ENCODE results near the gene FADS6.

The FADS6 gene, protein sequence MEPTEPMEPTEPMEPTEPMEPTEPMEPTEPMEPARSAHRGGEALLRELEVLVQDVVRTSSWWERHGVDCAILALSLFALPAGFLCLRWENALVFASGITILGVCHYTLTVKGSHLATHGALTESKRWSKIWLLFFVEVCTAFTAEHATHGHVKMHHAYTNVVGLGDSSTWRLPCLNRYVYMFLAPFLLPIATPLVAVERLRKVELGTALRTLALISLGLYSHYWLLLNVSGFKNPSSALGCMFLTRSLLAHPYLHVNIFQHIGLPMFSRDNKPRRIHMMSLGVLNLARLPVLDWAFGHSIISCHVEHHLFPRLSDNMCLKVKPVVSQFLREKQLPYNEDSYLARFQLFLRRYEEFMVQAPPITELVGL

DNA sequence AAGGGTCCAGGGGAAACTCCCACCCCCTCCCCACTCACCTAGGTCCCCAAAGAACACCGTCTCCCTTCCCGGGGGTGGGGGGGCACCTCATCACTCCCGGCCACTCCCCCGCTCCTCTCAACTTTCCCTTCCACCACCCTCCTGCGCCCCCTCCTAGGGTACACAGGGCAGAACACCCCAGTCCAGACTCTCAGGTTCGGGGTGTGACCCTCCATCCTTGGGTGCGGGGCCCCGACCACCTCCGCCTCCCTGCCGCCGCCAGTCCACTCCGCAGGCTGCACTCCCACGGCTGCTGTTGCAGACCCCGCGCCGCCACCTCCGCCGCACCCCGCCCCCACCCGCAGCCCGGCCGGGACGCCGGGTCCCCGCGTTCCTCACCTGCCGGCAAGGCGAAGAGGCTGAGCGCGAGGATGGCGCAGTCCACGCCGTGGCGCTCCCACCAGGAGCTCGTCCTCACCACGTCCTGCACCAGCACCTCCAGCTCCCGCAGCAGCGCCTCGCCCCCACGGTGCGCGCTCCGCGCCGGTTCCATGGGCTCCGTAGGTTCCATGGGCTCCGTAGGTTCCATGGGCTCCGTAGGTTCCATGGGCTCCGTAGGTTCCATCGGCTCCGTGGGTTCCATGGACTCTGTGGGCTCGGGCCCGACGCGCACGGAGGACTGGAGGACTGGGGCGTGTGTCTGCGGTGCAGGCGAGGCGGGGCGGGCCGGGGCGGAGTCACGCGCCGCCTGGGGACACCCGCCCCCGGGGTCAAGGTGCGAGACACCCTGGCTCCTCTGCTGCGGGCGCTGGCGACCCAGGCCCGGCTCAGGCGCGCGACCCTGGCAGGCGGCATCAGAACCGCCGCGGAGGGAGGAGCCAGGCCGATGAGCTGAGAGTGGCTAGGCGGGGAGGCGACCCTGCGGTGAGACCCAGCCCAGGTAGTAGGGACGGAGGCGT is at the start of gene FADS6:
Gene FADS6 (minus strand): TSS at position 660 of the 938 bp plus-strand sequence. CDS start 38 bp downstream, at position 622.
- DNase-seq: no peak

DNA sequence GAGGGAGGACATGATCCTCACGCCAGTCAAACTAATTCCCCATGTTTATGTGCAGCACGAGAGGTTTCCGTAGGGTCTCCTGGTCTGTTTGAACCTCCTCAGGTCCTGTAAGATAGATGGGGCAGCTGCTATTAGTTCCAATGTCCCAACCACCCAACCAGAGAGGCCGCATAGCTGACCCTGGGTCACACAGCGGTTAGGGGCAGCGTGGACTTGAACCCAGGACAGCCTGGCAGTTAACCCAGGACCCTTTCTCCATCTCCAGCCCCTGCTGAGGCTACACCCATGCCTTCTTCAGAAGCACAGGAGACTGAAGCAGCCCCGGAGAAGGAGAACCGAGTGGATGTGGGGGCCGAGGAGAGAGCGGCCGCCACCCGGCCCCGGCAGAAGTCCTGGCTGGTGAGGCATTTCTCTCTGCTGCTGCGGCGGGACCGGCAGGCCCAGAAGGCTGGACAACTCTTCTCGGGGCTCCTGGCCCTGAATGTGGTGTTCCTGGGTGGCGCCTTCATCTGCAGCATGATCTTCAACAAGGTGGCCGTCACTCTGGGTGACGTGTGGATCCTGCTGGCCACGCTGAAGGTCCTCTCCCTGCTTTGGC is 47.8 kb upstream of the FADS6 start:
- DNase-seq: no peak

DNA sequence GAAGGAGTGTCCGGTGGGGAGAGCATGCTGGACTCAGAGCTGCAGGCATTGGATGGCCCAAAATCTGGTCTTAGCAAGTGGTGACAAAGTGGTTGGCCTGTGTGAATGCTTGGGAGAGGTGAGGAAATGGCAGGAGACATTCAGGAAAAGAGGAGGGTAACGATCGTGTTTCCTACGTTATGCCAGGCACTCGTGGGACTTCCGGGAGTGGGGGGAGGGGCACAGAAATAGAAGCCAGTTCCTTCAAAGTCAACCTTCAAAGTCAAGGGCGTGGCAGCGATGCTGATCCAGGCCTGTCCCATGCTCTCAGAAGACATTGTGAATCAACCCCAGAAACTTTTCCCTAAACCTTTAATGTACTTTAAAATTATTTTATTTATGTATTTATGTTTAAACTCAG is 46.1 kb upstream of the FADS6 start:
- DNase-seq: no peak

DNA sequence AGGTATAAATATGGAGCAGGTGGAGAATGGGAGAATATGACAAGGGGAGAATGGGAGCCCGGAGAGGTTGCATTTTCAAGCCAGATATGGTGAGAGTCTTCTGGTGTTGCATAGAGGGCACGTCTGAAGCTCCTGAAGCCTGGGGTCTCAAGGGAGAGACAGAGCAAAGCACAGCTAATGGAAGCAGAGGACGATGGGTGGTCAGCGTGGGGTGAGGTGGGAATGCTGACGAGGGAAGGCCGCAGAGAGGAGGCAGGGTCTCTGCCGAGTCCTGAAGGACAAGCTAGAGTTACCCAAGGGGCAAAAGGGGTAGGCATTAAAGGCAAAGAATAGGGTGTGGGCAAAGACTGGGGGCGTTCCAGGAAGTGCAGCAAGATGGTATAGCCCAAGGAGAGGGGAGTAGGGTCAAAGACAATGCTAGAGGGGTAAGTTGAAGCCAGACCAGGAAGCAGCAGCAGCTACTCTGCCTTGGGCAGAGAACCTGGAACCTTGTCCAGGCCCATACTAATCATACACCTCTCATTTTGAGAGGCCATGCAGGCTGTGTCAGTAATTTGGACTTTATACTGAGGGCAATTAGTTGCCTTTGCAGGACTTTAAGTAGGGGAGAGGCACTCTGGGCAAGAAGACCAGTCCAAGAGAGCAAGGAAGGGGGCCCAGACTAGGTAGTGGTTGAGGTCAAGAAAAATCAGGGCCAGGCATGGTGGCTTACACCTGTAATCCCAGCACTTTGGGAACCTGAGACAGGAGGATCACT is 44.9 kb upstream of the FADS6 start:
- no peak for DNase-seq

DNA sequence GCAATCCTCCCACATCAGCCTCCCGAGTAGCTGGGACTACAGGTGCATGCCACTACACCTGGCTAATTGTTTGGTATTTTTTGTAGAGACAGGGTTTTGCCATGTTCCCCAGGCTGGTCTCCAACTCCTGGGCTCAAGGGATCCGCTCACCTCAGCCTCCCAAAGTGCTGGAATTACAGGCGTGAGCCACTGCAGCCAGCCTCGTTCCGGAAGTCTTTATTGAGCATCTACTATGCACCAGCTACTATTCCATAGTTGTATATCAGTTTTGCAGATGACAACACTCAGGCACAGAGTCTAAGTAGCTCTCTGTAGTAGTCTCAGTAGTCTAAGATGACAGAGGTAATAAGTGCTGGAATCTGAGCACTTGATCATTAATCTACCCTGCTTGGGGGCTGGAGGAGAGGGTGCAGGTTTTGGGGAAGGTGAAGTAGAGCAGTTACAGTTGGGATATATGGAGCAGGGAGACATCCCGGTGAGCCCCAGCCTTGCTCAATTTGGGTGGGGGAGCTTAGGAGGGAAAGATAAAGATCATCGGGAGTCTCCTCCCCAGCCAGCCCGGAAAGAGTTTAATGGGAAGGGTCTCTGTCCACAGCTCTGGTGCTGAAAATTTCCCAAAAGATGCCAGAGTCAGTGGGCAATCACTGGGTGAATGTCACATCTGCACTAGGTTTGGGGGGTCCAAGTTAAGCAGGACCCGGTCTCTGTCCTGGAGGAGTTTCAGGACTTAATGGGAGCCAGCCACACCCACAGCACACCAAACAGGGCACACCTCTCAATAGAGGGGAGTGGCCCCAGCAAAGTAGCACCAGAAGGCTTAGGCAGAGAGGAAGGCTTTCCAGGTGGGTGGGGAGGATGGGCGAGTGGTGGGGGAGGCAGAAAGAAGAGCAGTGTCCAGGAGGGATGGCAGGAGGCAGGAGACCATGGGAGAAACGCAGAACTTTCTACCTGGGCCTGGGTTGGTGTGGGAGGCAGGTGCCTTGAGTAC is 43.9 kb upstream of the FADS6 start:
- no peak for DNase-seq

DNA sequence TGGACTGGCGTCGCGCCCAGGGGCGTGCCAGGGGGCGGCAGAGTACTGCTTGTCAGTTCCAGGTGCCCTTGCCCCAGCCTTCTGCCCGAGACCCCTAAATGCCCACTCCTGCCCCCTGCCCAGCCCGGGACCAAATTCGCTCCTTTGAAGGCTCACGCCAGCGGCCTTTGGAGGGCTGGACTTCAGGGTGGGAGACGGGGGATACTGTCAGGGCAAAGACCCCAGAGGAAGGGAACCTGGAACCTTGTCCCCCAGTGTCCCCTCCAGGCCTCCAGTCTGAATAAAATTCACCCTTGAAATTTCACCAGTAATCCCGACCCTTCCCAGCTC is 43.0 kb upstream of the FADS6 start:
- DNase-seq: no peak

DNA sequence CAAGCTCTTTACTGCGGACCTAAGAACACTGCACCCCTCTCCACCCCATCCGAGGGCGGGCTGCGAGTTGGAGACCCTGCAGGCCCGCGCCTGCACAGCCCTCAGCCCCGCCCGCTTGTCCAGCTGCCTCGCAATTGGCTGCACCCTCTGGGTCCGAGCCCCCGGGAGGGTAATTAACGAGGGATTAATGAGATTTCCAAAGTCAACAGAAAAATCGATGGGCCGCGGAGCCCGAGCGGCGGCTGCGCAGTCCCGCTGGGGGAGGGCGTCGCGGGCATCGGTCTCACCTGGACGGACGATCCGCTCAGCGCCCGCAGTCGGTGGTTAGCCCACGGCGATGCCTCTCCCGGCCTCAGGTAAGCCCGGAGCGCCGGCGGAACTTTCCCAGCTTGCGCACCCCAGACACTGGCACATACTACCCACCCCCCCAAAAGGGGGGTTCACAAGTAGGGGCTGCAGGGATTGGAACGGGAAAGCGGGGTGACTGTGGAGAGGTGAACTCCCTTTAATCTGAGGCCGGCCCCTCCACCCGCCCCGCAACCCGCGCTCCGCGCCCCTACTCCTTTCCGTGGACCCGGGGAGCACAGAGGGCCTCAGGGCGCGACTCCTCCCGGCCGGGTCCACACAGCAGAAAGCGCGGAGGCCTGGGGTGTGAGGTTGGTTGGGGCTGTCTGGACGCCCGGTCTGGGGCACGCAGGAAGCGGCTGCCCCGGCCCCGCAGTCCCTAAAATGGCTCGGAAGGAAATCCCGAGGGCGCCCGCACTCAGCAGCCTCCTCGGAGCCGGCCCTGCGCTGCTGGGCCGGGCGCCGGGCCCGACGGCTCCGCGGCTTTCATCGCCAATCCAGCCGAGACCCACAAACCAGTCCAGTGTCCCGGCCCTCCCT is 42.4 kb upstream of the FADS6 start, which contains the start of gene OTOP3:
Gene OTOP3 (plus strand): TSS at position 314 of the 885 bp plus-strand sequence. CDS start 24 bp downstream, at position 338.
- no peak for DNase-seq

DNA sequence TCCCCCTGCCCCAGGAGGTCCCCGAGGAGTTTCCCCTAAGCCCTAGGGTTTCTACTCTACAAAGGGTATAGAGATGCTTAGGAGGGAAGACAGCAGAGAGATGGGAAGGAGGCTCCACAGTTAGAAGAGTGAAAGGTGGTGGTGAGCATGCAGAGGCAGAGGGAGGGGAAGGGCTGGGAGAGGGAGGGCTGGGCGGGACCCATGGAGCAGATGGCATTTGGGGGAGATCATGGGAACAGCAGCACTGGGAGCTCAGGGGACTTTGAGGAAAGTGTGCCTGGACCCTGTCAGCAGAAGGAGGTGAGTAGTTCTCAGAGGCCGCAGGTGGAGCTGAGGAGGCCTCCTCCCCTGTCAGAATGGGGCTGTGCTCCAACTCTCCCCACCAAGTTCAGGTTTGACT is 41.6 kb upstream of the FADS6 start:
- DNase-seq: no peak

DNA sequence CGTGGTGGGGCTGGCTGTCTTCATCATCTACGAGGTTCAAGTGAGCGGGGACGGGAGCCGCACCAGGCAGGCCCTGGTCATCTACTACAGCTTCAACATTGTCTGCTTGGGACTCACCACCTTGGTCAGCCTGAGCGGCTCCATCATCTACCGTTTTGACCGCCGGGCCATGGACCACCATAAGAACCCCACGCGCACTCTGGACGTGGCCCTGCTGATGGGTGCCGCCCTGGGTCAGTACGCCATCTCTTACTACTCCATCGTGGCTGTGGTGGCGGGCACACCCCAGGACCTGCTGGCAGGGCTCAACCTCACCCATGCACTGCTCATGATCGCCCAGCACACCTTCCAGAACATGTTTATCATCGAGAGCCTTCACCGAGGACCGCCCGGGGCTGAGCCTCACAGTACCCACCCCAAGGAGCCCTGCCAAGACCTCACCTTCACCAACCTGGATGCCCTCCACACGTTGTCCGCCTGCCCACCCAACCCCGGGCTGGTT is 37.2 kb upstream of the FADS6 start:
- no peak for DNase-seq

DNA sequence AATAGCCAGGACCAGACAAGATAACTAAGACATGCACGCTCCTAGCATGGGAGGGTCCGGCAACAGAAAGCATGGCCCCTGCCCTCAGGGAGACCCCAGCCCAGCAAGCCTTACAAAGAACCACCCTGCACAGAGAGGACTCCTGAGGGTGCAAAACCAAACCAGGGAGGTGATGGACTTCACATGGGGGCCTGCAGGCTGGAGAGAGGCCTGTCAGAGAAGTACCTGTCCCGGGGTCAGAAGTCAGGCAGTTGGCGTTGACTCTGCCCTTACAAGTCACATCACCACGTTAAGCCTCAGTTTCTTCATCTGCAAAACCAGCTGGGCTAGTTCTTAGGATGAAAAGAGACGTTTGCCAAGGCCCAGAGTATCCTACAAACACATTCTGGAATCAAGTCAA is 35.4 kb upstream of the FADS6 start:
- DNase-seq: no peak

DNA sequence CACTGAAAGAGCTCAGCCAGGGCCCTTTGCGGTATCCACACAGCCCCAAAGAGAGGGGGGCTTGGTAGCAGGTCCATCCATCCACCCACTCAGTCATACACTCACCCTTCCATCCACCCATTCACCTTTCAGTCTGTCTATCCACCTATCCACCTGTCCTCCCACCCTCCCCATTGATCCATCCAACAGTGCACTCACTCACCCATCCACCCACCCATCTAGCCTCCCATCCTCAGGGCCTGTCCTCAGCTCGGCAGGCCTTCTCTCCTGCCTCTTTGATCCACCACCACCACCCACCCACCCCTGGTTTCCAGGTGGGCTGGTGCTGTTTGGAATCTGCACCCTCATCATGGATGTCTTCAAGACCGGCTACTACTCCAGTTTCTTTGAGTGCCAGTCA is 31.8 kb upstream of the FADS6 start:
- no peak for DNase-seq

DNA sequence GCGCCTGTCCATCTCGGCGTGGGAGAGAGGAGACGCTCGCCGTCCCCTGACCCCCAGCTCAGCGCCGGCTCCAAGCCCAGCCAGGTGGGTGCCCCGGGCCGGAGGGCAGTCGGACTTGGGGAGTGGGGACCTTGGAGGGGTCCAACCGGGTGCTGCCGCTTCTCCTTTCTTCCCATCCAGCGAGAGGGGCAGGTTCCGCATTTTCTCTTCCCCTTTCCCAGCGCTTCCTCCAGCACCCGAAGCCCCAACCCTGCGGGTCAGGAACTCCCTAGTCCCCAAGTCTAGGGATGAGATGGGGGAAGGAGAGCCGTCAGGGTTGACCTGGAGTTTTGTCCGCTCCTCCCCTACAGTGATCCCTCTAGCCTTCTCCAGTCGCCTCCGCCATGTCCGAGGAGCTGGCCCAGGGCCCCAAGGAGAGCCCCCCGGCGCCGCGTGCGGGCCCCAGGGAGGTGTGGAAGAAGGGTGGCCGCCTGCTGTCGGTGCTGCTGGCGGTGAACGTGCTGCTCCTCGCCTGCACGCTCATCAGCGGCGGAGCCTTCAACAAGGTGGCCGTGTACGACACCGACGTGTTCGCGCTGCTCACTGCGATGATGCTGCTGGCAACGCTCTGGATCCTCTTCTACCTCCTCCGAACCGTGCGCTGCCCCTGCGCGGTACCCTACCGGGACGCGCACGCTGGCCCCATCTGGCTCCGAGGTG is 31.0 kb upstream of the FADS6 start, which contains the start of gene OTOP2:
Gene OTOP2 (plus strand): TSS at position 24 of the 699 bp plus-strand sequence. CDS start 360 bp downstream, at position 384.
- no peak for DNase-seq

DNA sequence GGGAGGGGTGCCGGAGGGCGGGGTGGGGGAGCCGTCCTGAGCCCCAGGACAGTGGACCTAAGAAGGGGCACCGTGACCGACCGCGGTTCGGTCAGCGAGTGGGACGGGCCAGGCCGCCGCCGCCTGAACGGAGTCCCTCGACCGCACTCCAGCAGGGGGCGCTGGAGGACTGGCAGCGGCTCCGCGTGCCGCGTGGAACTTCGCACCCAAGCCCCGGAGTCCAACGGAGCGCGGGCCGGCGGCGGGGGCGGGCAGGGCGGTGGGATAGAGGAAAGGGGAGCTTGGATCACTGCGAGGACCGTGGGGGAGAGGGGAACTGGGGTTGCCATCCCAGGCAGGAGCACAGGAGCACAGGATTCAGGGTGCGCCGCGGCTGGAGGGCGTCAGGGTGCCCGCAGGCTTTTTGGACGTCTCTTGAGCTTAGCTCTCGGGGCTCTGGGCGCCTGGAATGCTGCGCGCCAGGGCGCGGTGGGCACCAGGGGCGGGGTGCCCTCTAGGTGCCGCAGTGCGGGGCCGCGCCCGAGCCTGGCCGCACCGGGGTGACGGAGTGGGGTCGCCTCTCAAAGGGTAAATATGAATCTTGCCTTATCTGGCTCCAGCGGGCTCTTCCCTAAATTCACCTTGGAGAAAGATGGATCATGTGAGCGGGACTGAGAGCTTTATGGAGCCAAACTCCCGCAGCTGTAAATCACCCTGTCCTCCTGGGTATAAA is 30.3 kb upstream of the FADS6 start:
- peak; percentile 69 for DNase-seq

DNA sequence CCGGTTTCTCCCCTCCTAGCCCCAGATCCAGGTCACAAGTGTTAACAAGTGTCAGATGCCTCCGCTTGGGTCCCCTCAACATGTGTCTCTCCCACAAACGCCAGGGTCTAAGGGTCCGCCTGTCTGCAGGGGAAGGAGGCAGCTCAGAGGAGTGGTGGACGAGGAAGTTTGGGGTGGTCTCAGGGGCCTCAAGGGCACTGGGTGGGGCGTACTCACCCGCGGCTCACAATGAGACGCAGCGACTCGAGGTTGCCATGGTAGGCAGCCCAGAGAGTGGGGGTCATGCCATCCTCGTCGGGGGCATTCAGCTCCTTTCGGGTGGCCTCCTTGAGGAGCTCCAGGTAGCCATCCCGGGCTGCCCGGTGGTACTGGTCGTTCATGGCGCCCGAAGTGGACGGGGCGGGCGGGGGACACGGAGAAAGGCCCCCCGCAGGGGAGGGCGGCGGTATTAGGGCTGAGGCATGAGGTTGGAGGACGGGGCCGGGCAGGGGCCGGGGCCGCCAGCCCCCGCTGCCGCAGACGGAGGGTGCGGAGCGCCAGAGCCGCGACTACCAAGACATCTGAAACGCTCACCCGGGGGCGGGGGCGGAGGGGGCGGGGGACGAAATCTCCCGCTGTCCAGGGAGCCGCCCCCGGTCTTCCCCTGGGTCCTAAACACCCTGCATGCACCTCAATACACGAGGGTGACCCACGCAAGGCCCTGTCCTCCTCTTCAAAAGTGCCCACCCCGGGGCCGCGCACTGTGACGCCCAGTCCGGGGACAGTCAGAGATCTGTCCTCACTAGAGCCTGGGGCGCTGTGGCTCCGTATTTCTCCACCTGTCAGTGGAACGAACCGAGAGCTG is 29.5 kb upstream of the FADS6 start, which contains the start of gene USH1G:
Gene USH1G (minus strand): TSS at position 562 of the 844 bp plus-strand sequence. CDS start 182 bp downstream, at position 380.
- no peak for DNase-seq

DNA sequence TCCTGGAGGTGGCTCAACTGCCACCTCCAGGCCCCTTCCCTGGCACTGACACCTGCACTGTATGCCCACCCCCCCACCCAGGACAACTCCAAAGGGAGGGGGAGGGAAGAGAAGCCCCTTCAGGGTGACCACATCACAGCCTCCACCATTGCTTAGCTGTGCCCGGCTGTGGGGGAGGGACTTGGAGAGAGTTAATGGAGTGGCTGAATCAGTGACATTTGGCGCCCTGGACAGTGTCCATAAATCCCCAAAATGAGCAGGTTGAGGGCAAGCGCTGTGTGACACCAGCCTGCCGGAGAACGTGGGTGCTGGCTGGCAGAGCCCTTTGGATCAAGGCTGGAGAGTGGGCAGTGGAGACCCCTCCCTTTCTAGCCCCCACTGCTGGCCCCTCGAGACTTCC is 28.7 kb upstream of the FADS6 start:
- no peak for DNase-seq

DNA sequence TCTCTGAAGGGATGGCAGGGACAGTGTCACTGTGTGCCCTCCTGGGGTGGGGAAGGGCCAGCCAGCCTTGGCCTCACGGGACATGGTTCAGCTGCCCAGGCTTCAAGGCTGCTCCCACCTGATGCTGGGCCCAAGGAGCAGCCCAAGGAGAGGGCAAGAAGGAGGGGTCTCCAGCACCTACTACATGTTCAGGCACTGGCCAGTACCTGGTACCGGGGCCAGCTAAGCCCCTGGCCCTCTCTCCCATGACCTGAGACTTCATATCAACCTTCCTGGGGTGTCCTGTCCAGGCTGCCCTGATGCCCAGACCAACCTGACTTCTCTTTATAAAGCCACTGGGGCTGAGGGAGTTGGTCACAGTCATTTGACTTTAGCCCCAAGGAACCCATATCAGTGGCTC is 28.3 kb upstream of the FADS6 start:
- DNase-seq: no peak

DNA sequence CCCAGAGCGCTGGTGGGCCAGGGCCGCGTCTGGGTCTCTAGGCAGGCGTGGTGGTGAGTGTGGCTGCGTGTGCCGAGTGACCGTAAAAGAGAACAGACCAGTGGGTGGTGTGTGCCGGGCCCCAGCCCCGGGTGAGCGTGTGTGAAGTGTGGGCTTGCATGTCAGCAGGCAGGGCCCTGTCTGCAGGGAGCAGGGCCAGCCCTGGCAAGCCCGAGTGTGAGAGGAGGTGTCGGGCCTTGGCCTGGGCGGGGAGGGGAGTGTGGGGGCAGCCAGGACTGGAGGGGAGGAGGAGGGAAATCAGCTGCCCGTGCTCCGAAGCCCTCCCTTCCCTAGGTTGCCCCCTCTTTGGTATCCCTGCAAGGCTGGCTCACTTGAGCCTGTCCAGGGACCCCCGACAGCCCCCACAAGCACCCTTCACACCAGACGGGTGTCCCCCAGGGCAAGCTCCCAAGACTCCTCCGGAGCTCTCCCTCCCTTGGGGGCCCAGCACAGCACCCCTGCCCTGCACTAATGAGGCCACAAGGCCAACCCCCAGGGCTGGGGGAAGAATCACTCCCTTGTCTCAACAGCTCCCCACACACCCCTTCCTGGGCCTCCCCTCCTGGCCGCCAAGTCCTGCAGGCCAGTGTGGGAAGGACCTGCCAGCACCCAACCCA is 27.7 kb upstream of the FADS6 start:
- no peak for DNase-seq
